Stimulated activated CD8-positive, alpha-beta memory T cell treated with anti-CD3 and anti-CD28 coated beads, Interleukin-4, amount 100 ng/mL, for 4 hours (primary cell): Measurements from ENCODE around the gene PRSS8.
A peak's percentile ranks its signal among the peaks of the same experiment; 100 is the strongest.
"Not testable (repeated sequence)": the region's sequence is repeated elsewhere in the genome, so short reads cannot be mapped to it uniquely, and the experiment has no call there.

ENCODE experiments used
- DNase-seq, 2 donors: peaks; one replicate each; pipeline ENCODE4 v3.0.0-alpha.2; 2020; ENCODE audit warnings: low read depth in 2 of 2, low spot score in 1 of 2

Gene PRSS8

GRCh38 chr16:31135535-31136286 is at the start of gene PRSS8:
Gene PRSS8 (minus strand): TSS chr16:31135727. CDS start chr16:31135498, 229 bp downstream.
- no peak for DNase-seq

DNA sequence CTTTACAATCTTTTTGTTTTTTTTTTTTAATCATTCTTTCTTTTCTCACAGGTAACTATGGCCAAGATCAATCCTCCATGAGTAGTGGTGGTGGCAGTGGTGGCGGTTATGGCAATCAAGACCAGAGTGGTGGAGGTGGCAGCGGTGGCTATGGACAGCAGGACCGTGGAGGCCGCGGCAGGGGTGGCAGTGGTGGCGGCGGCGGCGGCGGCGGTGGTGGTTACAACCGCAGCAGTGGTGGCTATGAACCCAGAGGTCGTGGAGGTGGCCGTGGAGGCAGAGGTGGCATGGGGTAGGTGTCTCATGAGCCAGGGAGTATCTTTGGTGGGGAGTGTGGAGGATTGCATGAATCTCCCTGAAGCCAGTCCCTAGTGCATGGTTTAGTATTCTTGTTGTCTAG is 49.4 kb upstream of the PRSS8 start:
- DNase-seq, result no peak

DNA sequence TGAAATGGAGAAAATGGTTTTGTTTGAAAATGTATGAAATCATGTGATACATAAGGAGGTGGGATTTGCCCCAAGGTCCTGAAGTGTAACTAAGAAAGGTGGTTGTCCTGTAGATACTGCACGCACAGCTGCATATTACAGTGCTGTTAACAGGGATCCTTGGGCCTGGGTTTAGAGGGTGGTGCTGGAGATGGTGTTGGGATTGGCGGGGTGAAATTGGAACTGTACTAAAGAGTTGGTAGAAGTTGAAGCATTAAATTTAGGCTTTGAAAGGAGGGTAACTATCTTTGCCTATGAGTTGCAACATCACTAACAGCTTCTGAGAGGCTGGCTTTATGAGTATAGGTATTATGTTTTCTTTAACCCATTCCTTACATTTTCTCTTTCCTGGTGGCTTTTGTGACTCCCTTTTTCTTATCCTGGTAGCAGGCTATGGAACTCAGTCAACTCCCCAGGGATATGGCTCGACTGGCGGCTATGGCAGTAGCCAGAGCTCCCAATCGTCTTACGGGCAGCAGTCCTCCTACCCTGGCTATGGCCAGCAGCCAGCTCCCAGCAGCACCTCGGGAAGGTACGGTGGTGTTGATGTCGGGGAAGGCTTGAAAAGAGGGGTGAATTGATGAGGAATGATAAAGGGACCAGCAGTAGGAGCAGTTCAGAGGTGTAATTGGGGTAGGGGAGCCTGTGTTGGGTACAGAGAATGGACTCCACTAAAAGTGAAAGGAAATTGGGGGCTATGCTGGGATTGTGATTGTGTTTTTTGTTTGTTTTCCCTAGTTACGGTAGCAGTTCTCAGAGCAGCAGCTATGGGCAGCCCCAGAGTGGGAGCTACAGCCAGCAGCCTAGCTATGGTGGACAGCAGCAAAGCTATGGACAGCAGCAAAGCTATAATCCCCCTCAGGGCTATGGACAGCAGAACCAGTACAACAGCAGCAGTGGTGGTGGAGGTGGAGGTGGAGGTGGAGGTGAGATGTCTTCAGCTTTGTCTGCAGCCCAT is 48.2 kb upstream of the PRSS8 start:
- DNase-seq, result no peak

DNA sequence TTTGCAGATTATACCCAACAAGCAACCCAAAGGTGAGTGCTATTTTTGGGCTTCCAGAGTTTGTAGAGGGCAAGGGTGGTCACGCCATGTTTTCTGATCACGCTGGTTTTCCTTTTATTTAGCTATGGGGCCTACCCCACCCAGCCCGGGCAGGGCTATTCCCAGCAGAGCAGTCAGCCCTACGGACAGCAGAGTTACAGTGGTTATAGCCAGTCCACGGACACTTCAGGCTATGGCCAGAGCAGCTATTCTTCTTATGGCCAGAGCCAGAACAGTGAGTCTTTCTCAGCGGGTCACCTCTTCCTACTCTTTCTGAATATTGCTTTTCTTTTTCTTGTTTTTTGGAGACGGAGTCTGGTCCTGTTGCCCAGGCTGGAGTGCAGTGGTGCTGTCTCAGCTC is 46.9 kb upstream of the PRSS8 start:
- DNase-seq, result no peak

DNA sequence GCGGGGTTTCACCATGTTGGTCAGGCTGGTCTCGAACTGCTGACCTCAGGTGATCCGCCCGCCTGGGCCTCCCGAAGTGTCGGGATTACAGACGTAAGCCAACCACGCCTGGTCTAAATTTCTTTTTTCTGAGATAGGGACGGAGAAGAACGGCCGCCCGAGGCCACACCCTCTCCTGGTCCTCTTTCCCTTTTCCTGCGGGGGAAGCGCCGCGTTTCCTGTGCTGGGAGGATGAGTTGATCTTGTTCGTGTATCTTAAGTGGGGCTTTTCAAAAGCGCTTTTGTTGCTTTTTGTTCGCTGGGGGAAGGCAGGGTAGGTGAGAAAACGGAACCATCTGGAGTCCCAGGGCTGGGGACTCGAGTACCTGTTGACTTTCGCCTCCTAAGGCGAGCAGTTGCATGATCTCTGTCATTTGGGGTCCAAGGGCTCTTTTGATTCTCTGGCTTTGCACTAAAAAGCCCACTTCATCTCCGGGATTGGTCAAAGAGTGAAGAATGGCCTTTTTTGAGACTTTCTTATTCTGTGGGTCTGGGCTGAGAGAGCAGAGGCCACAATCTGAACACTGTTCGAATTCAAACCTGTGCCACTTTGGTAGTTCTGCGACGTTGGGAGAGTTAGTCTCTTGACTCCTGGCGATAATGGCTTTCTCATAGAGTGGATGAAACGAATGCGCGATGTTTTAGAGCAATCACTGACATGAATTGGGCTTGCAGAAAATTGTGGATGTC is 45.7 kb upstream of the PRSS8 start:
- no peak for DNase-seq

DNA sequence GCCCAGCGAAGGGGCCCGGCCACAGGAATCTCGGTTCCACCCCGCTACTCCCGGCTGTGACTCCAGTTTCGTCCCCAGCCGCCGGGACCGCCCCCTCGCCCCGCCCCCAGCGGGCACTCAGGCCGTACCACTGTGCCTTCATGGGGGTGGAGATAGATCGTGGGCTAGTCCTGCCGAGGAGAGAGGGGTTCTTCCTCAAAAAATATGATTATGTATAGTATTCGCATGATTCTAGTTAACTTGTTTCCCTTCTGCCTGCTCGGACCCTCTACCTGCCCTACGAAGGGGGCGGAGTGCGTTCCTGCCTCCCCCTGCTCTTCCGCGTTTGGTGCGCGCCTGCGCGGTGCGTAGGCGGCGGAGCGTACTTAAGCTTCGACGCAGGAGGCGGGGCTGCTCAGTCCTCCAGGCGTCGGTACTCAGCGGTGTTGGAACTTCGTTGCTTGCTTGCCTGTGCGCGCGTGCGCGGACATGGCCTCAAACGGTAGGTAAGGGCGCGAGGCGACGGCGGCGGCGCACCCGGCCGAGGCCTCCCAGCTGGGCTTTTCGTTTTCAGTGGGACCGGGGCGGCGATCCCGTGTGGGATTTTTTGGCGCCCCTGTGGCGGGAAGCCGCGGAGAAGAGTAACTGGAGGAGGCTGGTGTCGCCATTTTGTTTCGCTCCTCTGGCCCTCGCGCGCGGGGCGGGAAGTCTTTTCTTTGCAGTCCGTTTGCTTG is 44.4 kb upstream of the PRSS8 start, which contains the start of gene FUS:
TSS of gene FUS (plus strand) at position 393 of the 713 bp plus-strand sequence. CDS start at position 469, 76 bp downstream.
- peak; percentile 71 to 80 for DNase-seq

GRCh38 chr16:31179219-31179746 is 43.8 kb upstream of the PRSS8 start:
- no peak for DNase-seq

GRCh38 chr16:31177136-31177535 is 41.6 kb upstream of the PRSS8 start:
- peak in 1 of 2 donors; percentile 21 for DNase-seq

- not testable (repeated sequence) for DNase-seq
Observed at GRCh38 chr16:31170048-31170447, 34.5 kb upstream of the PRSS8 start.

DNA sequence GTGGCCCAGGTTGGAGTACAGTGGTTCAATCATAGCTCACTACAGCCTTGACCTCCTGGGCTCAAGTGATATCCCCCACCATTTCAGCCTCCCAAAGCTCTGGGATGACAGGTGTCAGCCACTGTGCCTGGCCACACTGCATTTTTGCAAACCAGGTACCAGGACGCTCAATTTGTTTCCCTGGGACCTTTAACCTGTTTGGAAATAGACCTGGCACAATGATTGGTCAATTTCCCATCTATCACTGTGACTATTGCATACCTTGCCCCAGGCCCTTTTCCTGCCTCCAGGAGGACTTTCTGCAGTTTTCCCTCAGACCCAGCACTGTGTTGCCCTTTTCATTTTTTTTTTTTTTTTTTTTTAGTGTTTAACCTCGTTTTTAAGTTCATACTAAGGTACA is 33.3 kb upstream of the PRSS8 start:
- no peak for DNase-seq

DNA sequence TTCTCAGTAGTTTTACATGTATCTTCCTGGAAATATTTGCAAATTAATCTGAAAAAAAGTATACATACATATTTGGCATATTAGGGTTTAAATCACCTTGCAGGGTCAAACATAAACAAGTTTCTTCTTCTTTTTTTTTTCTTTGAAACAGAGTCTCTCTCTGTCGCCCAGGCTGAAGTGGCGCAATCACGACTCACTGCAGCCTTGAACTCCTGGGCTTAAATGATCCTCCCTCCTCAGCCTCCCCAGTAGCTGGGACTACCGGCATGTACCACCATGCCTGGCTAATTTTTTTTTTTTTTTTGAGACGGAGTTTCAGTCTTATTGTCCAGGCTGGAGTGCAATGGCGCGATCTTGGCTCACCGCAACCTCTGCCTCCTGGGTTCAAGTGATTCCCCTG is 31.8 kb upstream of the PRSS8 start:
- no peak for DNase-seq

DNA sequence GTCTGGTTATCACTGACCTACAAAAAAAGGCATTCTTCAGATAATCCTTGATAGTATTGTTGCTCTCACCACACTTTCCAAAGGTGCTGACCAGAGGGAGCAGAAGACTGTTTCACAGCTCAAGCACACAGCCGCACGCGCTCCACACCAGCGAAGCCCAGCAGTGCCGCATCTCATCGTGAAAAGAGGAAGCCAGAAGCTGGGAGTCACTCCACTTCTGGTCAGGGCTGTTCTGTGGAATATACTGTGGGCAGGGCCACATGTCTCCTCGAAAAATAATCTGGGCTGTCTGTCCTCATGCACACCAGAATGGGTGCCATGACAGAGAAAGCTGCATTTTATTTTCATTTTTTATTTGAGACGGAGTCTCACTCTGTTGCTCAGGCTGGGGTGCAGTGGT is 21.6 kb upstream of the PRSS8 start:
- DNase-seq, result no peak

DNA sequence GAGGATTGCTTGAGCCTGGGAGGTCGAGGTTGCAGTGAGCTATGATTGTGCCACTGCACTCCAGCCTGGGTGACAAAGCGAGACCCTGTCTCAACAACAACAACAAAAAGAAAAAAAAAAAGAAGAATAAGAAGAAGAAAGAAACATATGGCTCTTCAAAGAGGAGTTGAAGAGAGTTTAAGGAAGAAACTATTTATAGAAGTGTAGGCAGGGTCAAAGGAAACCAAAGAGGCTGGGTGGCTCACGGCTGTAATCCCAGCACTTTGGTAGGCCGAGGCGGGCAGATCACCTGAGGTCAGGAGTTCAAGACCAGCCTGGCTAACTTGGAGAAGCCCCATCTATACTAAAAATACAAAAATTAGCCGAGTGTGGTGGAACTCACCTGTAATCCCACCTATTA is 15.4 kb upstream of the PRSS8 start:
- not testable (repeated sequence) for DNase-seq

- DNase-seq, result no peak
Observed at GRCh38 chr16:31149894-31150890, 14.7 kb upstream of the PRSS8 start, which contains the start of gene PRSS36. Gene PRSS36 (minus strand): TSS chr16:31150066. CDS start chr16:31150035, 31 bp downstream.

DNA sequence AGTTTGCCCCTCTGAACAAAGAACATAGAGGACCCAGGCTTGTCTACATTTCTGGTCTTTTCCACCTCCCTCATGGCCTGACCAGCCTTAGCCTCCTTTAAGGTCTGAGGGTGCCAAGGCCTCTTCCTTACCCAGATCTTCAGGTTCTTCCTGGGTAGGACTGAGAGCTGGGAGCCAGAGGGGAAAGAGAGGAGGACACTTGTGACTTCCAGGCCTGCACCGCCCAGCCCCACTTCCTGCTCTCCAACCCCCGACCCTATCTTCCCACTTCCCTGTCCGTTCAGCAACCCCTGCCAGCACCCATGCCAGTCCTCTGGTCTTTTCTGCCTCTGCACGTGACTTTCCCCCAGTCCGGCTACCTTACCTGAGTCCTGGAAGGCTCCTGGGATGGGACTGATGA is 13.8 kb upstream of the PRSS8 start:
- no peak for DNase-seq

GRCh38 chr16:31148896-31149295 is 13.4 kb upstream of the PRSS8 start:
- no peak for DNase-seq

DNA sequence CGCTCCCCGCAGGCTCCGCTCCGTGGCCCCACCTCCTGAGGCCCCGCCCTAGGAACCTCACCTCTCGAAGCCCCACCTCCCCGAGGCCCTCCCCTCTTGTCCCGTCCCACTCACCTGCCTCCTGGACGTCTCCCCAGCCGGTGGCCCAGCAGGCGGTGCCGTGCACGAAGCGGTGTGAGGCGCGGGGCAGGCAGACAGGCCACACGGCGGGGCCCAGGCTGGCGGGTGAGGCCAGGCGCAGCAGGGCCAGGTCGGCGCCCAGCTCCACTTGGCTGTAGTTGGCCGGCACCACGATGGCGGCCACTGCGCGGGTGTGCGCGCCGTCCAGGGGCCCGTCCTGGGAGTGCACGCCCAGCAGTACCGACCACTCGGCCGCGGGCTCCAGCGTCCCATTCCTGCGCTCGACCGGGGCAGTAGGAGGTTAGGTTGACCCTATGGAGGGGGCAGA is 12.8 kb upstream of the PRSS8 start:
- DNase-seq, result no peak

GRCh38 chr16:31147574-31147973 is 12.0 kb upstream of the PRSS8 start:
- DNase-seq, result no peak

- DNase-seq, result no peak
Observed at GRCh38 chr16:31145398-31145990, 10.0 kb upstream of the PRSS8 start.
